Measurements from ENCODE around the gene RTN4IP1. TPM values are rescaled to one million over a fixed set of nuclear protein-coding genes. Genes with fewer than 3 reads are reported as not detected.

RTN4IP1 gene
- polyA plus RNA-seq, 6 donors from 2014 or later: 14.1 to 38.8 (median 18.1) TPM

Other genes with a start within 250 kb of the RTN4IP1 start
- 10 to 100 TPM; 82.0 to 97.2 (median 88.6) TPM for gene QRSL1, start 80 bp upstream of the RTN4IP1 start, polyA plus RNA-seq (ENCODE audit: low read depth in 6 of 6)